HUES48 (cell line): Measurements from ENCODE around the gene ZDHHC19.
"Not testable (repeated sequence)": the region's sequence is repeated elsewhere in the genome, so short reads cannot be mapped to it uniquely, and the experiment has no call there.

Source experiments
- H3K27ac ChIP-seq: one replicate; pipeline ENCODE4 v1.7.0; 2013; ENCODE audit warnings: low read depth, low read length, inconsistent platforms
- H3K27me3 ChIP-seq: 2 replicates; pipeline ENCODE4 v1.6.1; 2013; ENCODE audit warnings: mild to moderate bottlenecking, low read length; ENCODE audit not compliant: control insufficient read depth, insufficient read depth
- H3K36me3 ChIP-seq: 2 replicates; pipeline ENCODE4 v1.6.1; 2013; ENCODE audit warnings: low read length; ENCODE audit not compliant: control insufficient read depth, insufficient read depth
- H3K4me1 ChIP-seq: 2 replicates; pipeline ENCODE4 v1.6.1; 2013; ENCODE audit warnings: mild to moderate bottlenecking, low read length; ENCODE audit not compliant: control insufficient read depth, insufficient read depth
- H3K4me3 ChIP-seq: 2 replicates; pipeline ENCODE4 v1.5.1; 2013; ENCODE audit warnings: mild to moderate bottlenecking, low read depth, low read length
- H3K9ac ChIP-seq: 2 replicates; pipeline ENCODE4 v1.6.1; 2013; ENCODE audit warnings: mild to moderate bottlenecking, low read depth, low read length, moderate library complexity
- H3K9me3 ChIP-seq: 2 replicates; pipeline ENCODE4 v1.6.1; 2013; ENCODE audit warnings: low read length; ENCODE audit not compliant: control insufficient read depth, insufficient read depth

ZDHHC19 gene

DNA sequence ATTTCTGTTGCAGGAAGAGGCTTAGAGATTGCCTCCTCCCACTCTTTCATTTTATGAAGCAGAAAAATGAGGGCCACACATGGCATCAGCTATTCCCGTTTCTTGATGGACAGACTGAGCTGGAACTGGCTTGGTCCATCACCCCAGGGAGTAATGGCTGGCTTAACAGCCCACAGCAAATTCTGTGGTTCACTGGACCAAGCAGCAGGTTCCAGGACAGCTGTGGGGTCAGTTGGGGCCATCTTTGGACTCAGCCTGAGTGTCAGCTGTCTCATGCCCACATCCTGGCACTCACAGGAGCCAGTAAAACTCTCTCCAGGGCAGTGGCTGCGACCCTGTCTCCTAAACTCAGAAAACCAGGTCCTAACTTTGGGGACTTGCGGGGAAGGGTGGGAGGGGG lies 36.5 kb downstream of the ZDHHC19 start:
- Histone ChIP-seq H3K27ac (no peak overlapping the region), H3K9ac (no peak overlapping the region), H3K9me3 (no peaks in the 10 kb centered on the region), H3K27me3 (no peaks in the 10 kb centered on the region), H3K36me3 (no peaks in the 10 kb centered on the region), H3K4me3 (no peak overlapping the region), H3K4me1 (peaks cover 16% of the 10 kb centered on the region)

DNA sequence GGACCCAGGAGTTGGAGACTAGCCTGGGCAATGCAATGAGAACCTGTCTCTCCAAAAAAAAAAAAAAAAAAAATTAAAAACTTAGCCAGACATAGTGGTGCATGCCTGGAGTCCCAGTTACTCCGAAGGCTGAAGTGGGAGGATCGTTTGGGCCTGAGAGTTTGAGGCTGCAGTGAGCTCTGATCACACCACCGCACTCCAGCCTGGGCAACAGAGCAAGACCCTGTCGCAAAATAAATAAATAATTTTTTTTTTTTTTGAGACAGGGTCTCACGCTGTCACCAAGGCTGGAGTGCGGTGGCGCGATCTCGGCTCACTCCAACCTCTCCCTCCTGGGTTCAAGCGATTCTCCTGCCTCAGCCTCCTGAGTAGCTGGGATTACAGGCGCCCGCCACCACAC lies 40.9 kb downstream of the ZDHHC19 start:
- not testable (repeated sequence) for H3K4me3 ChIP-seq, H3K27ac ChIP-seq, H3K9me3 ChIP-seq, H3K27me3 ChIP-seq, H3K36me3 ChIP-seq, H3K9ac ChIP-seq, H3K4me1 ChIP-seq

DNA sequence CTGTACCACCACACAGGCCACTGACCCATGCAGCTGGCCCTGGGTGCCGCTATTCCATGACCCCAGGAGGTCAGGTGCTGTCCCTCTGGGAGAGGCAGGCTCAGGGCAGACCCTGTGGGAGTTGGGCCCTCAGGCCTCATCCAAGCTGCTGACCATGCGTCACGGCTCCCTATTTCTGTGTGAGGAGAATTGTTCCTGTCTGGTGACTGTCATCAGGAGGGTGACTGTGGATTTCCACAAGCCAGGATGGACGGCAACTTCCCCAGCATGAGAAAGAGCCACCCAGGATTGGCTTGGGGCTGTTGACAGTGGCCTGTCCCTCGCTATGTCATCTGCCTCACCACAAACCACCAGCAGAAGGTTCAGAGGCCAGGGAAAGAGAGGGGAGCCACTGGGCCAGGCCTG lies 41.4 kb downstream of the ZDHHC19 start:
- Histone ChIP-seq H3K27me3 (no peaks in the 10 kb centered on the region), H3K4me1 (no peaks in the 10 kb centered on the region), H3K9ac (no peak overlapping the region), H3K27ac (no peak overlapping the region), H3K9me3 (no peaks in the 10 kb centered on the region), H3K4me3 (no peak overlapping the region), H3K36me3 (no peaks in the 10 kb centered on the region)

DNA sequence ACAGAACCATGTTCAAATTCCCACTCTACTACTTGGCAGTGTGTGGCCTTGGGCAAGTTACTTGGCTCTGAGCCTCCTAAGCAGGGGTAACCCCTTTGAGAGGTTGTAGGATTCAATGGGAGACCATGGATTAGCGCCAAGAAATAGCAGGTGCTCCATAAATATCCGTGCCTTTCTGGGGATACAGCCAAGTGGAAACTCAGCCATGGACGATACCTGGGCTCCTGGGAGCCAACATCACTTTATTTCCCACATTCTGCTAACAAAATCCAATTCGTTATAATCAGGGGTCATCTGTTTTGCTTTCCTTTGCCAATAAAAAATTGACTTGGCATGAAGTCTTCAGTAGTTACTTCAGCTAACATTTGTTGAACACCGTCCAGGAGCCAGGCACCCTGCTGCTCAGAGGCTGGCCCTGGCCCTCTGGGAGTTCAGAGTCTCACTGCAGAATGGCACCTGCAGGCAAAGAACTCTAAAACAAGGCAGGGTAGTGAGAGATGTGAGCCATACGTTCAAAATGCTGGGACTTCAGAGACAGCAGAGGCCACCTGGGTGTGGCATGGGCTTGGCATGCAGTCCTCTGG lies 42.3 kb downstream of the ZDHHC19 start:
- no peak overlapping the region for H3K9ac ChIP-seq
- H3K27me3 ChIP-seq = no peaks in the 10 kb centered on the region
- H3K27ac ChIP-seq = no peak overlapping the region
- H3K36me3 ChIP-seq = no peaks in the 10 kb centered on the region
- H3K9me3 ChIP-seq = no peaks in the 10 kb centered on the region
- H3K4me3 ChIP-seq = no peak overlapping the region
- no peaks in the 10 kb centered on the region for H3K4me1 ChIP-seq

DNA sequence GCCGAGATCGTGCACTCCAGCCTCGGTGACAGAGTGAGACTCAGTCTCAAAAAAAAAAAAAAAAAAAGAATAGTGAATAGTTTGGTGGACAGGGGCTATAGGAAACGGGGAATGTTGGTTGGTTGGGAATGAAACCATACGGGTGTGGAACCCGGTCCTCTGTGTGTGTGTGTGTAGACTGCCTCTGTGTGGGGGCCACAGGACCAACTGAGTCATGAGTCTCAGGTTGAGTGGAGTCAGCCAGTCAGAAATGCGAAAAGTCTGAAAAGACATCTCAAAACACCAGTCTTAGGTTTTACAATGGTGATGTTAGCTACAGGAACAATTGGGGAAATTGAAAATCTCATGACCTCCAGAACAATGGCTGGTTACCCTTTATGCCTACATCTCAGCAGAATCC lies 44.5 kb downstream of the ZDHHC19 start:
- H3K4me1 ChIP-seq = no peaks in the 10 kb centered on the region
- no peak overlapping the region for H3K9ac ChIP-seq
- no peaks in the 10 kb centered on the region for H3K36me3 ChIP-seq
- no peaks in the 10 kb centered on the region for H3K9me3 ChIP-seq
- no peak overlapping the region for H3K4me3 ChIP-seq
- no peaks in the 10 kb centered on the region for H3K27me3 ChIP-seq
- no peak overlapping the region for H3K27ac ChIP-seq

DNA sequence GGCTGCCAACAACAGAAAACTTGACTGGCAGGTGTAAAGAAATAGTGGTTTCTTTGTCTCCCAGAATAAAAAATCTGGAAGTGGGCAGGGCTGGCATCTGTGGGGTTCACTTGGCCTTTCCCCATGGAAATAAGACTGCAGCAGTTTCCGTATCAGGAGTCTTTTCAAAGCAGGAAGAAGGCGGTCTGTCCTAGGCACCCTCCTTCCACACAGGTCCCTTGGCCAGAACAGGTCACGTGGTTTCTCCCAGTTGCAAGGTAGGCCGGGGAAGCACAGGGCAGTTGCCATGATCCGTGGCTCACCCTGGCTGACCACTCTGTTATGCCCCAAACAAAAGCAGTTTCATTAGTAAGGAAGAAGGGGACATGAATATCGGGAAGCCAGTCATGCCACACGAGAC lies 45.4 kb downstream of the ZDHHC19 start:
- Histone ChIP-seq H3K27ac (no peak overlapping the region), H3K4me1 (no peaks in the 10 kb centered on the region), H3K9me3 (no peaks in the 10 kb centered on the region), H3K36me3 (no peaks in the 10 kb centered on the region), H3K27me3 (no peaks in the 10 kb centered on the region), H3K4me3 (no peak overlapping the region), H3K9ac (no peak overlapping the region)

DNA sequence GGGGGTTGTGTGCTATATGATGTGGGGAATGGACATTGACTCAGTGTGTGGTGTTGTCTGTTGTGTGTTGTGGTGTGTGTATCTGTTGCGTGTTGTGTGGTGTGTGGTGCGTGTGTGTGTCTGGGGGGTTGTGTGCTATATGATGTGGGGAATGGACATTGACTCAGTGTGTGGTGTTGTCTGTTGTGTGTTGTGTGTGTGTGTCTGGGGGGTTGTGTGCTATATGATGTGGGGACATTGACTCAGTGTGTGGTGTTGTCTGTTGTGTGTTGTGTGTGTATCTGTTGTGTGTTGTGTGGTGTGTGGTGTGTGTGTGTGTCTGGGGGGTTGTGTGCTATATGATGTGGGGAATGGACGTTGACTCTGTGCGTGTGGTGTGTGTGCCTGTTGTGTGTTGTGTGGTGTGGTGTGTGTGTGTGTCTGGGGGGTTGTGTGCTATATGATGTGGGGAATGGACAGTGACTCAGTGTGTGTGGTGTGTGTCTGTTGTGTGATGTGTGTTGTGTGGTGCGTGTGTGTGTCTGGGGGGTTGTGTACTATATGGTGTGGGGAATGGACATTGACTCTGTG lies 46.1 kb downstream of the ZDHHC19 start:
- not testable (repeated sequence) for H3K27me3 ChIP-seq, H3K27ac ChIP-seq, H3K9ac ChIP-seq, H3K36me3 ChIP-seq, H3K4me1 ChIP-seq, H3K9me3 ChIP-seq, H3K4me3 ChIP-seq

DNA sequence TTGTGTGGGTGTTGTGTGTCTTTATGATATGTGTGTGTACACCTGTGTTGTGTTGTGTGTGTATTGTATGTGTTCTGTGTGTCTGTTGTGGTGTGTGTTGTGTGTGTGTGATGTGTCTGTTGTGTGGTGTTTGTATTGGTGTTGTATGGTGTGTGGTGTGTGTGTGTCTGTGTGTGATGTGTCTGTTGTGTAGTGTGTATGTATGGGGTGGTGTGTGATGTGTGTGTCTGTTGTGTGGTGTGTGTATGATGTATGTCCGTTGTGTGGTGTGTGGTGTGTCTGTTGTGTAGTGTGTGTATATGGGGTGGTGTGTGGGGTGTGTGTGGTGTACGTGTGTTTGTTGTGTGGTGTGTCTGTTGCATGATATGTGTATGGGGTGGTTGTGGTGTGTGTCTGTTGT lies 46.6 kb downstream of the ZDHHC19 start:
- Histone ChIP-seq H3K4me1 (0 out of 2 replicates have a peak, but pooled peaks cover 3% of the 10 kb centered on the region), H3K9ac (no peak overlapping the region), H3K9me3 (no peaks in the 10 kb centered on the region), H3K27ac (no peak overlapping the region), H3K4me3 (no peak overlapping the region), H3K36me3 (no peaks in the 10 kb centered on the region), H3K27me3 (no peaks in the 10 kb centered on the region)

DNA sequence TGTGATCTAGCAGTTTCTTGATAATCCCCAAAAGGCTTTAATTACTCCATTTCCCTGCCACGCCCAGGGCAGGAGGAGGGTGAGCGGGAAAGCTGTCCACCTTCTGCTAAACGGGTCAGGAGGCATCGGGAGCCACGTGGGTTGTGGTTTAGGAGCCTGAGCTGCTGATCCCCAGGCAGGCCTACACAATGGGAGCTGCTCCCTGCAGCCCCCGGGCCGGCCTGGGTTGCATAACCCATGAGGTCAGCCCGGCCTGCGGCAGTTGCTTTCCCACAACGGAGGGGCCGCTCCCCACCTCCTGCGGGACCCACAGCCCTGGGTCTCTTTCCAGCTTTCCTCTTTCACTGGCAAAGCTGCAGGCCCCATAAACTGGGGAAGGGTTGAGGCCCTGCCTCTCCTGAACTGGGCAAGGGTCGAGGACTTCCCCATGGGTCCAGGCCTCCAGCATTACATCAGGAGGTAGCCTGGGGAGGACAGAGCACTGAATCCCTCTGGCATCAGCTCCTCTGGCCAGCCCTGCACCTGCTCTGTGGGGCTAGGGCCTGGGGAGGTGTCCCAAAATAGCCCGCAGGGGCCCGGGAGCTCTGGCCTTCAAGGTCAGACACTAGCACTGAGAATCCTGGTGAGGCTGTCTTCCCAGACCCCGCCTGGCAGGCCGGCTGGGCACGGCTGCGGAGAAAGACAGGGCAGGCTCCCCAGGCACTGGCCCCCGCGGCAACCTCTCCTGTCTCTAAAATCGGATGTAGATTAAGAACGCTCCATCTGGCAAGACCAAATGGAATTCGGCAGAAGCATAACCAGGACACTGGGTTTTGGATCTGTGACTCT lies 47.3 kb downstream of the ZDHHC19 start:
- Histone ChIP-seq H3K9ac (no peak overlapping the region), H3K27me3 (no peaks in the 10 kb centered on the region), H3K4me3 (no peak overlapping the region), H3K27ac (no peak overlapping the region), H3K9me3 (no peaks in the 10 kb centered on the region), H3K4me1 (0 out of 2 replicates have a peak, but pooled peaks cover 3% of the 10 kb centered on the region), H3K36me3 (no peaks in the 10 kb centered on the region)

DNA sequence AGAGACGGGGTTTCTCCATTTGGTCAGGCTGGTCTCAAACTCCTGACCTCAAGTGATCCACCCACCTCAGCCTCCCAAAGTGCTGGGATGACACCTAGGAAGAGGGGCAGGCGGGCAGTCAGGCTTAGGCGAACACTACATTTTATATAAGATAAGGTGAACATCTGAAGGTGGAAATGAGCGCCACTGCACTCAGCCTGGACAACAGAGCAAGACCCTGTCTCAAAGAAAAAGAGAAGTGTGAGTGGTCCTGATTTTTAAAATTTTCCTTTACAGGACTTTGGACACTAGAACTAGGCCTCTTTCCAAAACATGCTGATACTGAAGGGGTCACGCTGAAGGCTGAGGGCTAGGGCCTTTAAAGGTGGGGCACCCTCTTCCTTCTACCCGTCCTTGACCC lies 48.0 kb downstream of the ZDHHC19 start:
- no peak overlapping the region for H3K4me3 ChIP-seq
- 0 out of 2 replicates have a peak, but pooled peaks cover 3% of the 10 kb centered on the region for H3K4me1 ChIP-seq
- no peaks in the 10 kb centered on the region for H3K27me3 ChIP-seq
- H3K9ac ChIP-seq = no peak overlapping the region
- no peak overlapping the region for H3K27ac ChIP-seq
- H3K9me3 ChIP-seq = no peaks in the 10 kb centered on the region
- no peaks in the 10 kb centered on the region for H3K36me3 ChIP-seq

DNA sequence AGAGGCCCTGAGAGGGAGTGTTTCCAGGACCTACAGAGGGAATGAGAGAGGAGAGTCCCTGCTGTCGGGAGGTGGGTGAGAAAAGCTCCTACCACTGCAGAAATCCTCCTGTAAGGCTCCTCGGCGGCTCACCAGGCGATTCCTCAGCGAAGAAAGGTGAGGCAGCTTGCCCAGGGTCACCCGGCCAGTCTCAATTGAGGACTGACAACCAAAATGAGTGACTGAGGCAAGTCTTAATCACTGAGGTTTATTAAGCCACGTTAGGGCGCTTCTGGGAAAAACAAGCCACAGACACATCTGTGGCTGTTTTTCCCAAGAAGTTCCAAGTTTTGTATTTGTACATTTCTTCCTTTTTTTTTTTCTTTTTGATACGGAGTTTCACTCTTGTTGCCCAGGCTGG lies 48.5 kb downstream of the ZDHHC19 start:
- Histone ChIP-seq H3K4me3 (no peak overlapping the region), H3K27me3 (no peaks in the 10 kb centered on the region), H3K27ac (no peak overlapping the region), H3K9me3 (no peaks in the 10 kb centered on the region), H3K9ac (no peak overlapping the region), H3K36me3 (no peaks in the 10 kb centered on the region), H3K4me1 (peaks cover 3% of the 10 kb centered on the region; the same call in 1 of the 2 replicates)
